ENCODE results near the gene POU2AF2. TPM values are rescaled to one million over a fixed set of nuclear protein-coding genes. Genes with fewer than 3 reads are reported as not detected.

The POU2AF2 gene
- polyA plus RNA-seq, 1 donor from 2014 or later: not detected

DNA sequence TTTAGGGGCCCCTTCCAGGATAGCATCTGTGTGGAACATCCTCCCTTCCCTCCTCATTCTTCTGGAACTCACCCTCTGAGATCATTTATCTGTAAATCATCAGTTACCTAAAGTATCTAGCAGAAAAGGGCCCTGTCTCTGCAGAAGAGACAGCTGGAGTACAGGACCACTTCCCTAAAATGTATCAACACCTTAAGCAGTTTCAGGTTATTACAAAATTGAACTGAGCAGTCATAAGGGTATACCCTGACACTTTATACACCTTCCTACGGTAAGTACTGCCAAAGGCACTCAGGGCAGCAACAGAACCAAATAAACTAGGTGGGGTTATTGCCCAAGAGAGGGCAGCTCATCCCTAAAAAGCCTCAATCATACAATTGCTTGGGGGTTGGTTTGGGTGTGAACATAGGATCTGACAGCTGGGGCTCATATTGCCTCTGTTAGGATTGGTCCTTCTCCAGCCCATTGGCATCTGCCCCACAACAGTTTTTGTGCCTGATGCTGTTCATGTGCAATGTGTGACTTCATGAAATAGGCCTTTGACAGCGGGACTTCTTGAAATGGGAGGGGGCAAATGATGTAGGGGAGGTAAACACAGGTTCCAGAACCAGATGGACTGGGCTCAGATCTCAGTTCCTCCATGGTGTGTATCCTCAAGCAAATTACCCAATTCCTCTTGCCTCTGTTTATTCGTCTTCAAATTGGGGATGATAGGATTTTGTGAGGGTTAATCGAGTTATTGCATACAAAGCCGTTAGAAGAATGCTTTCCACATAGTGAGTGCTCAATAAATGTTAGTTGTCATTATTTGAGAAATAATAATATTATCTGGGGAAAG, 55.7 kb downstream of the POU2AF2 start:
- H3K4me2 ChIP-seq (ENCODE audit: low read length): no peak overlapping the region
- no peaks in the 10 kb centered on the region for H4K20me1 ChIP-seq (ENCODE audit: insufficient read depth)
- no peaks in the 10 kb centered on the region for H3K9me3 ChIP-seq (ENCODE audit: low read length)
- H2AFZ ChIP-seq (ENCODE audit: low read depth, low read length): no peak overlapping the region
- no peaks in the 10 kb centered on the region for H3K79me2 ChIP-seq (replicated peaks; ENCODE audit: insufficient read depth, low read length)
- no peak overlapping the region for H3K4me3 ChIP-seq (ENCODE audit: low read length)
- TF ChIP-seq EP300 (conservative IDR thresholded peaks at IDR 0.05; ENCODE audit: poor library complexity, severe bottlenecking) (no peak), EZH2 (IDR thresholded peaks at IDR 0.05; ENCODE audit: borderline replicate concordance, insufficient read depth, low read length, poor library complexity, severe bottlenecking) (no peak), RAD21 (conservative IDR thresholded peaks at IDR 0.05) (no peak), TAF1 (IDR thresholded peaks at IDR 0.05; ENCODE audit: low read depth) (no peak), MXI1 (conservative IDR thresholded peaks at IDR 0.05; ENCODE audit: poor library complexity, severe bottlenecking) (no peak), REST (IDR thresholded peaks at IDR 0.05; ENCODE audit: borderline replicate concordance) (no peak), POLR2AphosphoS5 (IDR thresholded peaks at IDR 0.05) (no peak), SMC3 (conservative IDR thresholded peaks at IDR 0.05; ENCODE audit: poor library complexity) (no peak)
- TF ChIP-seq, protein P1, sequence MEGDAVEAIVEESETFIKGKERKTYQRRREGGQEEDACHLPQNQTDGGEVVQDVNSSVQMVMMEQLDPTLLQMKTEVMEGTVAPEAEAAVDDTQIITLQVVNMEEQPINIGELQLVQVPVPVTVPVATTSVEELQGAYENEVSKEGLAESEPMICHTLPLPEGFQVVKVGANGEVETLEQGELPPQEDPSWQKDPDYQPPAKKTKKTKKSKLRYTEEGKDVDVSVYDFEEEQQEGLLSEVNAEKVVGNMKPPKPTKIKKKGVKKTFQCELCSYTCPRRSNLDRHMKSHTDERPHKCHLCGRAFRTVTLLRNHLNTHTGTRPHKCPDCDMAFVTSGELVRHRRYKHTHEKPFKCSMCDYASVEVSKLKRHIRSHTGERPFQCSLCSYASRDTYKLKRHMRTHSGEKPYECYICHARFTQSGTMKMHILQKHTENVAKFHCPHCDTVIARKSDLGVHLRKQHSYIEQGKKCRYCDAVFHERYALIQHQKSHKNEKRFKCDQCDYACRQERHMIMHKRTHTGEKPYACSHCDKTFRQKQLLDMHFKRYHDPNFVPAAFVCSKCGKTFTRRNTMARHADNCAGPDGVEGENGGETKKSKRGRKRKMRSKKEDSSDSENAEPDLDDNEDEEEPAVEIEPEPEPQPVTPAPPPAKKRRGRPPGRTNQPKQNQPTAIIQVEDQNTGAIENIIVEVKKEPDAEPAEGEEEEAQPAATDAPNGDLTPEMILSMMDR (IDR thresholded peaks at IDR 0.05; ENCODE audit: poor library complexity, severe bottlenecking): no peak
- H3K36me3 ChIP-seq (ENCODE audit: insufficient read depth, low read length): no peaks in the 10 kb centered on the region
- H3K9me2 ChIP-seq (ENCODE audit: insufficient read depth, low read length): no peaks in the 10 kb centered on the region
- no peaks in the 10 kb centered on the region for H3F3A ChIP-seq (ENCODE audit: insufficient read depth, low read length, poor library complexity, severe bottlenecking)
- H3K9ac ChIP-seq (ENCODE audit: low read length): no peak overlapping the region
- peaks cover 33% of the 10 kb centered on the region for H3K27me3 ChIP-seq (ENCODE audit: insufficient read depth, low read depth, low read length)
- no peak overlapping the region for H3K27ac ChIP-seq (ENCODE audit: low read length)

DNA sequence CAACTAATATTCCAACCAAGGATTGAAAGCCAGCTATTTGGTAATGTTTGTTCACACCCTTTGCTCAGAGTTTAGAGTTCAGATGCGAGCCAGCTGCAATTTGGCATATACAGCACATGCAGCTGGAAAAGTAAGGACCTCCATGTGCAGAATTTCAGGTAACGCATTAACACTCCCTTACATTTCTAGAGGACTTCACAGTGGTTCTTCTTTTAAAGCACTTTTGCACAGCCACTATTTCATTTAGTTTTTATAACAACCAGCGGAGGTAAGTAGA, 56.3 kb downstream of the POU2AF2 start:
- Histone ChIP-seq H3K36me3 (ENCODE audit: insufficient read depth, low read length) (no peaks in the 10 kb centered on the region), H3K4me3 (ENCODE audit: low read length) (no peak overlapping the region), H3K9ac (ENCODE audit: low read length) (no peak overlapping the region), H3F3A (ENCODE audit: insufficient read depth, low read length, poor library complexity, severe bottlenecking) (no peaks in the 10 kb centered on the region), H3K9me2 (ENCODE audit: insufficient read depth, low read length) (no peaks in the 10 kb centered on the region), H3K79me2 (replicated peaks; ENCODE audit: insufficient read depth, low read length) (no peaks in the 10 kb centered on the region), H2AFZ (ENCODE audit: low read depth, low read length) (no peak overlapping the region), H3K4me2 (ENCODE audit: low read length) (no peak overlapping the region), H3K27me3 (ENCODE audit: insufficient read depth, low read depth, low read length) (peaks cover 33% of the 10 kb centered on the region), H3K9me3 (ENCODE audit: low read length) (no peaks in the 10 kb centered on the region), H4K20me1 (ENCODE audit: insufficient read depth) (no peaks in the 10 kb centered on the region), H3K27ac (ENCODE audit: low read length) (no peak overlapping the region)
- TF ChIP-seq MXI1 (conservative IDR thresholded peaks at IDR 0.05; ENCODE audit: poor library complexity, severe bottlenecking) (no peak), EP300 (conservative IDR thresholded peaks at IDR 0.05; ENCODE audit: poor library complexity, severe bottlenecking) (no peak), POLR2AphosphoS5 (IDR thresholded peaks at IDR 0.05) (no peak)
